GM12892 (cell line): ENCODE measurements around the gene WDSUB1.

Experiments used
- POLR2A ChIP-seq: IDR thresholded peaks from 2 replicates; pipeline ENCODE4 v1.6.1; 2011; ENCODE audit warnings: low read depth, low read length, control low read depth
- POLR2AphosphoS5 ChIP-seq: IDR thresholded peaks from 2 replicates; pipeline ENCODE4 v1.6.1; 2011; ENCODE audit warnings: low read depth, low read length, control low read depth
- TAF1 ChIP-seq: IDR thresholded peaks from 2 replicates; pipeline ENCODE4 v1.6.1; 2011; ENCODE audit warnings: low read depth, mild to moderate bottlenecking, control low read depth, low read length, borderline replicate concordance

DNA sequence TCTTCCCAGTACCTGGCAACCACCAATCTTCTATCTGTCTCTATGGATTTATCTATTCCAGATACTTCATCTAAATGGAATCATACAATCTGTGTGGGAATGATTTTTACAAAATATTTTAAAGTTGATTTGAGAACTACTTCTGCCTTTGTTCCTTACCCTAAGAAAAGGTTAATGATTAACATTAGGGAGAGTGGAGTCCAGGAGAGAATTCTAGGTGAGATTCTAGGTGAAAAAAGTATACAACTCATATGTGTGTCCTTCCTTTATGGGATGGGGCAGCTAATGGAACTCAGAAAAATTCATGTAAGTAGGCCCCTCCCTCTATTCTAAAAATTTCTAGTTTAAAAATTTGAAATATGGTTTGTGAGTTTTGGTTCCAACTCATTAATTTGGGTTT lies 35.9 kb upstream of the WDSUB1 start:
- TF ChIP-seq POLR2AphosphoS5 (no peak), POLR2A (no peak), TAF1 (no peak)
